Measurements from ENCODE around the gene LRRK1. TPM values are rescaled to one million over a fixed set of nuclear protein-coding genes. Genes with fewer than 3 reads are reported as not detected.

LRRK1 gene
- total and polyA plus RNA-seq, 2 experiments from 2014 or later = 2.6 to 4.5 TPM

GRCh38 chr15:100877551-100877950, 41.6 kb upstream of the LRRK1 start:
- Mint-ChIP-seq H3K4me1 (peaks cover 25% of the 10 kb centered on the region), H3K36me3 (ENCODE audit: low read depth) (no peaks in the 10 kb centered on the region; the same call in 2 of the 3 replicates), H3K9me3 (0 out of 3 replicates have a peak, but pooled peaks cover 2% of the 10 kb centered on the region), H3K4me3 (no peak overlapping the region), H3K27me3 (ENCODE audit: insufficient read depth, low read depth, poor library complexity) (peaks cover 48% of the 10 kb centered on the region), H3K27ac (no peak overlapping the region)
- no peaks in the 10 kb centered on the region for H3K79me2 ChIP-seq (replicated peaks; ENCODE audit: insufficient read depth)
- ATAC-seq (no peak), DNase-seq (ENCODE audit: low spot score) (no peak)
- H3K9me2 ChIP-seq (ENCODE audit: insufficient read depth) = no peaks in the 10 kb centered on the region
- H4K20me1 ChIP-seq (replicated peaks; ENCODE audit: insufficient read depth) = no peaks in the 10 kb centered on the region
- H3K4me1 ChIP-seq (ENCODE audit: insufficient read depth) = peaks cover 15% of the 10 kb centered on the region
- H3K27ac ChIP-seq (ENCODE audit: low read depth) = no peak overlapping the region
- TF ChIP-seq REST (IDR thresholded peaks at IDR 0.05; ENCODE audit: unreplicated experiment) (no peak), NANOG (IDR thresholded peaks at IDR 0.05; ENCODE audit: borderline replicate concordance) (no peak), CTCF (conservative IDR thresholded peaks at IDR 0.05; ENCODE audit: low read depth in 2 of 2) (no peak), POLR2AphosphoS5 (IDR thresholded peaks at IDR 0.05; ENCODE audit: low read depth) (no peak), CREB1 (CRISPR knock-in tag; IDR thresholded peaks at IDR 0.05; ENCODE audit: low read depth) (no peak), JUNB (IDR thresholded peaks at IDR 0.05; ENCODE audit: unreplicated experiment) (no peak), EZH2 (IDR thresholded peaks at IDR 0.05; ENCODE audit: low read depth, unreplicated experiment) (no peak), ZNF331 (CRISPR knock-in tag; IDR thresholded peaks at IDR 0.05; ENCODE audit: low read depth) (no peak), EZH2phosphoT487 (IDR thresholded peaks at IDR 0.05; ENCODE audit: unreplicated experiment) (no peak), ETS1 (IDR thresholded peaks at IDR 0.05) (no peak), ZNF114 (CRISPR knock-in tag; IDR thresholded peaks at IDR 0.05) (no peak), STAT1 (IDR thresholded peaks at IDR 0.05; ENCODE audit: unreplicated experiment) (no peak)
- TF ChIP-seq, protein P1, sequence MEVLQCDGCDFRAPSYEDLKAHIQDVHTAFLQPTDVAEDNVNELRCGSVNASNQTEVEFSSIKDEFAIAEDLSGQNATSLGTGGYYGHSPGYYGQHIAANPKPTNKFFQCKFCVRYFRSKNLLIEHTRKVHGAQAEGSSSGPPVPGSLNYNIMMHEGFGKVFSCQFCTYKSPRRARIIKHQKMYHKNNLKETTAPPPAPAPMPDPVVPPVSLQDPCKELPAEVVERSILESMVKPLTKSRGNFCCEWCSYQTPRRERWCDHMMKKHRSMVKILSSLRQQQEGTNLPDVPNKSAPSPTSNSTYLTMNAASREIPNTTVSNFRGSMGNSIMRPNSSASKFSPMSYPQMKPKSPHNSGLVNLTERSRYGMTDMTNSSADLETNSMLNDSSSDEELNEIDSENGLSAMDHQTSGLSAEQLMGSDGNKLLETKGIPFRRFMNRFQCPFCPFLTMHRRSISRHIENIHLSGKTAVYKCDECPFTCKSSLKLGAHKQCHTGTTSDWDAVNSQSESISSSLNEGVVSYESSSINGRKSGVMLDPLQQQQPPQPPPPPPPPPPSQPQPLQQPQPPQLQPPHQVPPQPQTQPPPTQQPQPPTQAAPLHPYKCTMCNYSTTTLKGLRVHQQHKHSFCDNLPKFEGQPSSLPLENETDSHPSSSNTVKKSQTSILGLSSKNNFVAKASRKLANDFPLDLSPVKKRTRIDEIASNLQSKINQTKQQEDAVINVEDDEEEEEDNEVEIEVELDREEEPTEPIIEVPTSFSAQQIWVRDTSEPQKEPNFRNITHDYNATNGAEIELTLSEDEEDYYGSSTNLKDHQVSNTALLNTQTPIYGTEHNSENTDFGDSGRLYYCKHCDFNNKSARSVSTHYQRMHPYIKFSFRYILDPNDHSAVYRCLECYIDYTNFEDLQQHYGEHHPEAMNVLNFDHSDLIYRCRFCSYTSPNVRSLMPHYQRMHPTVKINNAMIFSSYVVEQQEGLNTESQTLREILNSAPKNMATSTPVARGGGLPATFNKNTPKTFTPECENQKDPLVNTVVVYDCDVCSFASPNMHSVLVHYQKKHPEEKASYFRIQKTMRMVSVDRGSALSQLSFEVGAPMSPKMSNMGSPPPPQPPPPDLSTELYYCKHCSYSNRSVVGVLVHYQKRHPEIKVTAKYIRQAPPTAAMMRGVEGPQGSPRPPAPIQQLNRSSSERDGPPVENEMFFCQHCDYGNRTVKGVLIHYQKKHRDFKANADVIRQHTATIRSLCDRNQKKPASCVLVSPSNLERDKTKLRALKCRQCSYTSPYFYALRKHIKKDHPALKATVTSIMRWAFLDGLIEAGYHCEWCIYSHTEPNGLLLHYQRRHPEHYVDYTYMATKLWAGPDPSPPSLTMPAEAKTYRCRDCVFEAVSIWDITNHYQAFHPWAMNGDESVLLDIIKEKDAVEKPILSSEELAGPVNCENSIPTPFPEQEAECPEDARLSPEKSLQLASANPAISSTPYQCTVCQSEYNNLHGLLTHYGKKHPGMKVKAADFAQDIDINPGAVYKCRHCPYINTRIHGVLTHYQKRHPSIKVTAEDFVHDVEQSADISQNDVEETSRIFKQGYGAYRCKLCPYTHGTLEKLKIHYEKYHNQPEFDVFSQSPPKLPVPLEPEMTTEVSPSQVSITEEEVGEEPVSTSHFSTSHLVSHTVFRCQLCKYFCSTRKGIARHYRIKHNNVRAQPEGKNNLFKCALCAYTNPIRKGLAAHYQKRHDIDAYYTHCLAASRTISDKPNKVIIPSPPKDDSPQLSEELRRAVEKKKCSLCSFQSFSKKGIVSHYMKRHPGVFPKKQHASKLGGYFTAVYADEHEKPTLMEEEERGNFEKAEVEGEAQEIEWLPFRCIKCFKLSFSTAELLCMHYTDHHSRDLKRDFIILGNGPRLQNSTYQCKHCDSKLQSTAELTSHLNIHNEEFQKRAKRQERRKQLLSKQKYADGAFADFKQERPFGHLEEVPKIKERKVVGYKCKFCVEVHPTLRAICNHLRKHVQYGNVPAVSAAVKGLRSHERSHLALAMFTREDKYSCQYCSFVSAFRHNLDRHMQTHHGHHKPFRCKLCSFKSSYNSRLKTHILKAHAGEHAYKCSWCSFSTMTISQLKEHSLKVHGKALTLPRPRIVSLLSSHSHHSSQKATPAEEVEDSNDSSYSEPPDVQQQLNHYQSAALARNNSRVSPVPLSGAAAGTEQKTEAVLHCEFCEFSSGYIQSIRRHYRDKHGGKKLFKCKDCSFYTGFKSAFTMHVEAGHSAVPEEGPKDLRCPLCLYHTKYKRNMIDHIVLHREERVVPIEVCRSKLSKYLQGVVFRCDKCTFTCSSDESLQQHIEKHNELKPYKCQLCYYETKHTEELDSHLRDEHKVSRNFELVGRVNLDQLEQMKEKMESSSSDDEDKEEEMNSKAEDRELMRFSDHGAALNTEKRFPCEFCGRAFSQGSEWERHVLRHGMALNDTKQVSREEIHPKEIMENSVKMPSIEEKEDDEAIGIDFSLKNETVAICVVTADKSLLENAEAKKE (CRISPR knock-in tag; IDR thresholded peaks at IDR 0.05) = no peak
- no peak overlapping the region for H2AFZ ChIP-seq
- H3K4me3 ChIP-seq = no peak overlapping the region
- no peaks in the 10 kb centered on the region for H3K36me3 ChIP-seq (ENCODE audit: insufficient read depth)
- peaks cover 55% of the 10 kb centered on the region for H3K27me3 ChIP-seq (ENCODE audit: insufficient read depth)
- no peak overlapping the region for H3K4me2 ChIP-seq
- H3F3A ChIP-seq (replicated peaks; ENCODE audit: low read depth) = peaks cover 8% of the 10 kb centered on the region; the same call in 1 of the 2 replicates

Data from GM23338 (cell line).